ENCODE results near the gene CRAMP1. TPM values are rescaled to one million over a fixed set of nuclear protein-coding genes. Genes with fewer than 3 reads are reported as not detected.

The CRAMP1 gene
- total RNA-seq, 1 donor from 2014 or later, result 29.4 TPM

DNA sequence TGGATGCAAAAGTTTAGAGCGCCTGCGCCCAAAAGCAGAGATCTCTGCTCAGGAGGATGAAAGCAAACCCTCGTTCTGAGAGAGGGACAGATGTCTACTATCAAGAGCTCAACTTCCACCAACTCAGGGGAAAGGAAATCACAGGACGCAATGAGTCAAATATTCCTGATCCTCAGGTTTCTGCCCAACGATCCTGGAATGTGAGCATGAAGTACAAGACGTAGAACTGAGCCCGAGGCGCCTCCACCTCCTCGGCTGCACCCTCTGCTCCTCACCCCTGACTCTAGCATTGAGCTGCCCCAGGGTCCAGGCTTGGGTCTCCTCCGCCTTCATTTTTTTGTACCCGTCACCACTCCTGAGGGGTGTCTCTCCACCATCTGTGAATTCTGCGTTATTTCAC lies 15.6 kb upstream of the CRAMP1 start:
- TF ChIP-seq, protein P1, sequence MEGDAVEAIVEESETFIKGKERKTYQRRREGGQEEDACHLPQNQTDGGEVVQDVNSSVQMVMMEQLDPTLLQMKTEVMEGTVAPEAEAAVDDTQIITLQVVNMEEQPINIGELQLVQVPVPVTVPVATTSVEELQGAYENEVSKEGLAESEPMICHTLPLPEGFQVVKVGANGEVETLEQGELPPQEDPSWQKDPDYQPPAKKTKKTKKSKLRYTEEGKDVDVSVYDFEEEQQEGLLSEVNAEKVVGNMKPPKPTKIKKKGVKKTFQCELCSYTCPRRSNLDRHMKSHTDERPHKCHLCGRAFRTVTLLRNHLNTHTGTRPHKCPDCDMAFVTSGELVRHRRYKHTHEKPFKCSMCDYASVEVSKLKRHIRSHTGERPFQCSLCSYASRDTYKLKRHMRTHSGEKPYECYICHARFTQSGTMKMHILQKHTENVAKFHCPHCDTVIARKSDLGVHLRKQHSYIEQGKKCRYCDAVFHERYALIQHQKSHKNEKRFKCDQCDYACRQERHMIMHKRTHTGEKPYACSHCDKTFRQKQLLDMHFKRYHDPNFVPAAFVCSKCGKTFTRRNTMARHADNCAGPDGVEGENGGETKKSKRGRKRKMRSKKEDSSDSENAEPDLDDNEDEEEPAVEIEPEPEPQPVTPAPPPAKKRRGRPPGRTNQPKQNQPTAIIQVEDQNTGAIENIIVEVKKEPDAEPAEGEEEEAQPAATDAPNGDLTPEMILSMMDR (IDR thresholded peaks at IDR 0.05), result no peak
- H3K4me3 Mint-ChIP-seq (ENCODE audit: unreplicated experiment), result no peak overlapping the region

DNA sequence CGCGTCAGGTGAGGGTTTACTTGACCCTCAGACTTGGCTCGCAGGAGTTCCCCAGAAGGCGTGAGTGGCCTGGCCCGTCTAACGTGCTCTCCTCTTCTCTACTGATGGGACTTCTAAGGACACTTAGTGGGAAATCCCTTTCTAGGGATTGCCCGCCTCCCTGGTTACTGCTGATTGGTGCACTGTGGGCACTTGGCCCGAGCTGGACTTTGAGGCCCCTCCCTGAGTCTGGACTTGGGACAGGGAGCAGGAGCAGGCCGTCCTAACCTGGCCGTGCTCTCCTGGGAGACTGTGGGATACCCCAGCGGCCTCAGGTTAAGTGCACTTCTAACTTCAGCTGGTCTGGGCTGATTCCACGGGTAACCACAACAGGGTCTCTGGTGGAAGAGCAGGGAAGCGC lies 15.0 kb upstream of the CRAMP1 start:
- no peaks in the 10 kb centered on the region for H3K27me3 Mint-ChIP-seq (ENCODE audit: unreplicated experiment)
- no peak overlapping the region for H3K27ac Mint-ChIP-seq (ENCODE audit: unreplicated experiment)
- H3K4me3 Mint-ChIP-seq (ENCODE audit: unreplicated experiment), result no peak overlapping the region
- DNase-seq (ENCODE audit: extremely low spot score, unreplicated experiment), result no peak
- no peaks in the 10 kb centered on the region for H3K4me1 Mint-ChIP-seq (ENCODE audit: unreplicated experiment)
- peaks cover 18% of the 10 kb centered on the region for H3K36me3 Mint-ChIP-seq (ENCODE audit: unreplicated experiment)
- H3K9me3 Mint-ChIP-seq (ENCODE audit: unreplicated experiment), result no peaks in the 10 kb centered on the region
- TF ChIP-seq, protein P1 (IDR thresholded peaks at IDR 0.05), result no peak

More for the DNA sequence above, 15.6 kb upstream of the CRAMP1 start:
- Mint-ChIP-seq H3K9me3 (ENCODE audit: unreplicated experiment) (no peaks in the 10 kb centered on the region), H3K4me1 (ENCODE audit: unreplicated experiment) (no peaks in the 10 kb centered on the region), H3K27ac (ENCODE audit: unreplicated experiment) (no peak overlapping the region), H3K36me3 (ENCODE audit: unreplicated experiment) (peaks cover 18% of the 10 kb centered on the region), H3K27me3 (ENCODE audit: unreplicated experiment) (no peaks in the 10 kb centered on the region)
- DNase-seq (ENCODE audit: extremely low spot score, unreplicated experiment), result no peak

DNA sequence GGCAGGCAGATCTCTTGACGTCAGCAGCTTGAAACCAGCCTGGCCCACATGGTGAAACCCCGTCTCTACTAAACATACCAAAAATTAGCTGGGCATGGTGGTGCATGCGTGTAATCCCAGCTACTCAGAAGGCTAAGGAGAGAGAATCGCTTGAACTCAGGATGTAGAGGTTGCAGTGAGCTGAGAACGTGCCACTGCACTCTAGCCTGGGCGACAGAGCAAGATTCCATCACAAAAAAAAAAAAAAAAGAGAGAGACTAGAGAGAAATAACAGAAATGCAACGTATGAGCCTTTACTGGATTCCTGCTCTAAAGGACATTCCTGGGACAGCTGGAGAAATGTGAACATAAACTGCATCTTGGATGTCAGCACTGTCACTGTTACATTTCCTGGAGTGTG lies 11.1 kb upstream of the CRAMP1 start:
- no peak overlapping the region for H3K4me3 Mint-ChIP-seq (ENCODE audit: unreplicated experiment)
- H3K4me1 Mint-ChIP-seq (ENCODE audit: unreplicated experiment), result no peaks in the 10 kb centered on the region
- DNase-seq (ENCODE audit: extremely low spot score, unreplicated experiment), result no peak
- H3K27me3 Mint-ChIP-seq (ENCODE audit: unreplicated experiment), result no peaks in the 10 kb centered on the region
- TF ChIP-seq, protein P1 (IDR thresholded peaks at IDR 0.05), result no peak
- no peak overlapping the region for H3K27ac Mint-ChIP-seq (ENCODE audit: unreplicated experiment)
- peaks cover 18% of the 10 kb centered on the region for H3K36me3 Mint-ChIP-seq (ENCODE audit: unreplicated experiment)
- H3K9me3 Mint-ChIP-seq (ENCODE audit: unreplicated experiment), result no peaks in the 10 kb centered on the region

DNA sequence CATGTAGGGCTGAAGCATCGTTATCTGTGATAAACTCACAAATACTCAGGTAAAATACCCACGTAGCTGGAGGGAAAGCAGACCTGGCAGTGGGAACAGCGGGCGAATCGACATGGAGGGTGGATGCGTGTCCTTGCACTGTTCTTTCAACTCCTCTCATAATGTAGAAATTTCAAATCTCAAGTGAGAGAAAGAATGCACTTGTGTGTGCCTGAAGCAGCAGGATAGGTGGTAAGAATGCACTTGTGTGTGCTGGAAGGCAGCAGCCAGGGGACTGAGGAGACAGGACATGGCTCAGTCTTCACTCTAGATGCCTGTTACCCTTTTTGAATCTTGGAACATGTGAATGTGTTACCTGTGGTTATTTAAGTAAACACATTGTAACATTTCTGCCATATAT lies 10.7 kb upstream of the CRAMP1 start:
- TF ChIP-seq, protein P1 (IDR thresholded peaks at IDR 0.05), result no peak
- H3K36me3 Mint-ChIP-seq (ENCODE audit: unreplicated experiment), result peaks cover 18% of the 10 kb centered on the region
- H3K4me3 Mint-ChIP-seq (ENCODE audit: unreplicated experiment), result no peak overlapping the region

DNA sequence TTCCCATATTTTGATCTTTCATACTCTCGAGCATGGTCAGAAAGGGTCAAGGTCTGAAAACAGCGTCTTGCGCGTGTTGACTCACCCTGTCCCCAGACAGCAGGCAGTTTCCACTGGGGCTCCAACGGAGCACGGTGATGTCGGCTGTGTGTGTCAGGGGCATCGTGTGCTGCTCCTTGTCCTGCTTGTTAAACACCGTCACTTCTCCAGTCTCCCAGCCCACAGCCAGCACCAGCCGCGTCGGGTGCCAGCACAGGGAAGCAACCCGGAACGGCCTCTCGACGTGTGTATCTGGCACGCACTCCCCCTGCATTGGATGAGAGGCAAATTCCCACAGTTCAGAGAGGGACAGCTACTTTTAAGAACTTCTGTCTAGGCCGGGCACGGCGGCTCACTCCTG lies 9.9 kb upstream of the CRAMP1 start:
- TF ChIP-seq, protein P1 (IDR thresholded peaks at IDR 0.05), result no peak
- DNase-seq (ENCODE audit: extremely low spot score, unreplicated experiment), result no peak
- Mint-ChIP-seq H3K27ac (ENCODE audit: unreplicated experiment) (no peak overlapping the region), H3K4me1 (ENCODE audit: unreplicated experiment) (no peaks in the 10 kb centered on the region), H3K36me3 (ENCODE audit: unreplicated experiment) (peaks cover 19% of the 10 kb centered on the region), H3K27me3 (ENCODE audit: unreplicated experiment) (no peaks in the 10 kb centered on the region), H3K4me3 (ENCODE audit: unreplicated experiment) (no peak overlapping the region), H3K9me3 (ENCODE audit: unreplicated experiment) (no peaks in the 10 kb centered on the region)

More for the DNA sequence above, 10.7 kb upstream of the CRAMP1 start:
- no peaks in the 10 kb centered on the region for H3K4me1 Mint-ChIP-seq (ENCODE audit: unreplicated experiment)
- no peaks in the 10 kb centered on the region for H3K9me3 Mint-ChIP-seq (ENCODE audit: unreplicated experiment)
- H3K27me3 Mint-ChIP-seq (ENCODE audit: unreplicated experiment), result no peaks in the 10 kb centered on the region
- no peak for DNase-seq (ENCODE audit: extremely low spot score, unreplicated experiment)
- H3K27ac Mint-ChIP-seq (ENCODE audit: unreplicated experiment), result no peak overlapping the region
